ENCODE results near the gene EPB41L3. TPM values are rescaled to one million over a fixed set of nuclear protein-coding genes. Genes with fewer than 3 reads are reported as not detected.

Gene EPB41L3
- total RNA-seq, 1 experiment from 2014 or later = 8.7 TPM

DNA sequence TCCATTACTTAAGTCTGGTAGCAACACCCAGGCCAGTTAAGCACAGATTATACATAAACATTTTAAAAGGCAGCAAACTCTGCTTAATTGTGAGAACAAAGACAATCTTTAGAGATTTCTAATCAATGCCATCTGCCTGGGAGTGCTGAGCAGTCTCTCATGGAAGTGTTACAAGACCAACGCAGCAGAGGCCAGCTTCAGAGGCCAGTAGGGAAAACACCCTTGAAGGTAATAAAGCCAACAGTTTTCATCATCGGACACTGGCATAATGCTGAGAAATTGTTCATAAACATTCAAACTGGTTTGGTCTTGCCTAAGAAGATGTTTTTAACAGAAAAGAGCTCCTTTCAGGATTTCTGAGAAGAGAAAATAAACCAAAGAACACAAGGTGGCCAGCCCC, 35.0 kb downstream of the EPB41L3 start:
- Histone ChIP-seq H3K9me3 (no peaks in the 10 kb centered on the region), H3K36me3 (ENCODE audit: control insufficient read depth, insufficient read depth, low read length) (no peaks in the 10 kb centered on the region), H3K4me3 (ENCODE audit: low read depth, low read length) (no peak overlapping the region), H3K27me3 (replicated peaks; ENCODE audit: control insufficient read depth, insufficient read depth, low read length) (no peaks in the 10 kb centered on the region; the same call in 1 of the 2 replicates), H3K4me1 (no peaks in the 10 kb centered on the region)
- Mint-ChIP-seq H3K4me1 (ENCODE audit: low read depth, unreplicated experiment) (no peaks in the 10 kb centered on the region), H3K27me3 (ENCODE audit: insufficient read depth, unreplicated experiment) (peaks cover 16% of the 10 kb centered on the region), H3K9me3 (ENCODE audit: unreplicated experiment) (no peaks in the 10 kb centered on the region), H3K36me3 (ENCODE audit: insufficient read depth, unreplicated experiment) (no peaks in the 10 kb centered on the region), H3K27ac (ENCODE audit: unreplicated experiment) (no peak overlapping the region), H3K4me3 (ENCODE audit: unreplicated experiment) (no peak overlapping the region)
- ChIA-PET CTCF (no interaction called here), POLR2A (interaction anchor here (0.6 kb wide), 2 partner anchors 12 to 606 kb away, joined by 3 to 6 read pairs; no protein-coding TSS in a partner anchor)
- no peak for DNase-seq
- no peak for TF ChIP-seq CTCF (IDR thresholded peaks at IDR 0.05; ENCODE audit: insufficient read depth in 1 of 2, low read depth in 1 of 2, low read length in 1 of 2, severe bottlenecking in 1 of 2, unreplicated experiment in 1 of 2)
- intact Hi-C loops (cut with micrococcal nuclease; ENCODE audit: unreplicated experiment) = no loop called here
- no TSS peak for BruUV-seq (replicated peaks)

- TF ChIP-seq CTCF (IDR thresholded peaks at IDR 0.05; ENCODE audit: insufficient read depth in 1 of 2, low read depth in 1 of 2, low read length in 1 of 2, severe bottlenecking in 1 of 2, unreplicated experiment in 1 of 2) = no peak
- no TSS peak for BruUV-seq (replicated peaks)
- H3K27me3 Mint-ChIP-seq (ENCODE audit: insufficient read depth, unreplicated experiment) = peaks cover 16% of the 10 kb centered on the region
- no peaks in the 10 kb centered on the region for H3K9me3 Mint-ChIP-seq (ENCODE audit: unreplicated experiment)
- no peak for DNase-seq
- CTCF ChIA-PET = no interaction called here
- no peaks in the 10 kb centered on the region for H3K4me1 Mint-ChIP-seq (ENCODE audit: low read depth, unreplicated experiment)
- intact Hi-C loops (cut with micrococcal nuclease; ENCODE audit: unreplicated experiment) = no loop called here
- H3K36me3 Mint-ChIP-seq (ENCODE audit: insufficient read depth, unreplicated experiment) = no peaks in the 10 kb centered on the region
- Histone ChIP-seq H3K4me3 (ENCODE audit: low read depth, low read length) (no peak overlapping the region), H3K27me3 (replicated peaks; ENCODE audit: control insufficient read depth, insufficient read depth, low read length) (no peaks in the 10 kb centered on the region; the same call in 1 of the 2 replicates), H3K4me1 (no peaks in the 10 kb centered on the region), H3K36me3 (ENCODE audit: control insufficient read depth, insufficient read depth, low read length) (no peaks in the 10 kb centered on the region), H3K9me3 (no peaks in the 10 kb centered on the region)
- POLR2A ChIA-PET = no interaction called here
- H3K27ac Mint-ChIP-seq (ENCODE audit: unreplicated experiment) = no peak overlapping the region
- H3K4me3 Mint-ChIP-seq (ENCODE audit: unreplicated experiment) = no peak overlapping the region
Observed at GRCh38 chr18:5507756-5508155, 36.0 kb downstream of the EPB41L3 start.

DNA sequence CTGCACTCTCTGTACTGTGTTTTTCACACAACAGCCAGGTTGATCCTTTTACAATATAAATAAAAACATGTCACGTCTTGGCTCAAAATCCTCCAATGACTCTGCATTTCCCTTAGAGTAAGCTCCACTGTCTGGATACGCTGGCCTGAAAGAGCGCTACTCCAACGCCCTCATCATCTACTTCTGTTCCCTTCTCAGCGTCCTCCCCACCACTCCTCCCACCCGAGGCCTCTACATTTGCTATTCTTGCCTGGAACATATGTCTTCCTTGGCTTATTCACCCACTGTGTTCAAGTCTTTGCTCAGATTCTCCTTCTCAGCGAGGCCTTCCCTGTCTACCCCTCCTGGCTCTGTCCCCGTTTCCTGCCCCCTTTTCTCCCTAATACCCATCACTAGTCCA, 37.6 kb downstream of the EPB41L3 start:
- Mint-ChIP-seq H3K36me3 (ENCODE audit: insufficient read depth, unreplicated experiment) (no peaks in the 10 kb centered on the region), H3K27ac (ENCODE audit: unreplicated experiment) (no peak overlapping the region), H3K9me3 (ENCODE audit: unreplicated experiment) (no peaks in the 10 kb centered on the region), H3K27me3 (ENCODE audit: insufficient read depth, unreplicated experiment) (peaks cover 20% of the 10 kb centered on the region), H3K4me3 (ENCODE audit: unreplicated experiment) (no peak overlapping the region), H3K4me1 (ENCODE audit: low read depth, unreplicated experiment) (no peaks in the 10 kb centered on the region)
- Histone ChIP-seq H3K27me3 (replicated peaks; ENCODE audit: control insufficient read depth, insufficient read depth, low read length) (no peaks in the 10 kb centered on the region), H3K4me1 (no peaks in the 10 kb centered on the region), H3K9me3 (no peaks in the 10 kb centered on the region), H3K4me3 (ENCODE audit: low read depth, low read length) (no peak overlapping the region), H3K36me3 (ENCODE audit: control insufficient read depth, insufficient read depth, low read length) (no peaks in the 10 kb centered on the region)
- DNase-seq = no peak
- POLR2A ChIA-PET = interaction anchor here (0.6 kb wide), 1 partner anchor 212 kb away, joined by 3 read pairs; no protein-coding TSS in a partner anchor
- no peak for TF ChIP-seq CTCF (IDR thresholded peaks at IDR 0.05; ENCODE audit: insufficient read depth in 1 of 2, low read depth in 1 of 2, low read length in 1 of 2, severe bottlenecking in 1 of 2, unreplicated experiment in 1 of 2)
- intact Hi-C loops (cut with micrococcal nuclease; ENCODE audit: unreplicated experiment) = no loop called here
- CTCF ChIA-PET = no interaction called here
- no TSS peak for BruUV-seq (replicated peaks)

All from Caco-2 (cell line).